Neural cell (in vitro differentiated cells): ENCODE measurements around the gene HK2. TPM values are rescaled to one million over a fixed set of nuclear protein-coding genes. Genes with fewer than 3 reads are reported as not detected.

ENCODE experiments used
- H2AFZ ChIP-seq: fragments of 200-600, 300-800 bp; sonication (generic), shearing (Covaris generic); 2 replicates; pipeline ENCODE4 v1.6.0; 2014; ENCODE audit warnings: low read depth, mild to moderate bottlenecking, antibody characterized with exemption, low read length, moderate library complexity
- H3F3A ChIP-seq: fragments of 200-600 bp; shearing (Covaris generic); 2 replicates; pipeline ENCODE4 v1.6.1; 2016; ENCODE audit warnings: mild to moderate bottlenecking, moderate library complexity, mixed read lengths, antibody characterized with exemption, low read length; ENCODE audit not compliant: insufficient read depth, poor library complexity, severe bottlenecking
- H3K27ac ChIP-seq: fragments of 200-600, 300-800 bp; sonication (generic), shearing (Covaris generic); 2 replicates; pipeline ENCODE4 v1.5.1; 2014; ENCODE audit warnings: mild to moderate bottlenecking, low read length, moderate library complexity
- H3K27me3 ChIP-seq: fragments of 300-800, 200-600 bp; sonication (generic), shearing (Covaris generic); 2 replicates; pipeline ENCODE4 v1.6.0; 2014; ENCODE audit warnings: mild to moderate bottlenecking, low read depth, low read length, moderate library complexity; ENCODE audit not compliant: insufficient read depth
- H3K36me3 ChIP-seq: fragments of 300-800, 200-600 bp; sonication (generic), shearing (Covaris generic); 2 replicates; pipeline ENCODE4 v1.5.1; 2014; ENCODE audit warnings: mild to moderate bottlenecking, antibody characterized with exemption, low read length, moderate library complexity; ENCODE audit not compliant: insufficient read depth
- H3K4me2 ChIP-seq: fragments of 300-800, 200-600 bp; sonication (generic), shearing (Covaris generic); 2 replicates; pipeline ENCODE4 v1.6.0; 2014; ENCODE audit warnings: mild to moderate bottlenecking, low read length
- H3K4me3 ChIP-seq: fragments of 300-800, 200-600 bp; sonication (generic), shearing (Covaris generic); 2 replicates; pipeline ENCODE4 v1.5.1; 2014; ENCODE audit warnings: mild to moderate bottlenecking, low read length, moderate library complexity
- H3K79me2 ChIP-seq: fragments of 200-600 bp; shearing (Covaris generic); replicated peaks from 2 replicates; pipeline ENCODE4 v1.6.0; 2014; ENCODE audit warnings: mild to moderate bottlenecking, low read length, moderate library complexity; ENCODE audit not compliant: insufficient read depth
- H3K9ac ChIP-seq: fragments of 300-800, 200-600 bp; sonication (generic), shearing (Covaris generic); 2 replicates; pipeline ENCODE4 v1.6.1; 2016; ENCODE audit warnings: mild to moderate bottlenecking, low read length, mixed read lengths
- H3K9me2 ChIP-seq: fragments of 200-600 bp; shearing (Covaris generic); 2 replicates; pipeline ENCODE4 v1.6.1; 2016; ENCODE audit warnings: mild to moderate bottlenecking, low read length, mixed read lengths; ENCODE audit not compliant: insufficient read depth
- H3K9me3 ChIP-seq: fragments of 200-600, 300-800 bp; sonication (generic), shearing (Covaris generic); 2 replicates; pipeline ENCODE4 v1.6.1; 2016; ENCODE audit warnings: mild to moderate bottlenecking, mixed run types, low read length, moderate library complexity, mixed read lengths
- H4K20me1 ChIP-seq: fragments of 200-600 bp; shearing (Covaris generic); 2 replicates; pipeline ENCODE4 v1.6.1; 2016; ENCODE audit warnings: mild to moderate bottlenecking, mixed run types; ENCODE audit not compliant: insufficient read depth
- CTCF ChIP-seq: fragments of 450-650 bp; IDR thresholded peaks from 2 replicates; pipeline ENCODE4 v1.5.1; 2014; ENCODE audit warnings: antibody characterized with exemption, mild to moderate bottlenecking, moderate library complexity; ENCODE audit not compliant: poor library complexity, severe bottlenecking
- EP300 ChIP-seq: fragments of 450-650 bp; conservative IDR thresholded peaks from 2 replicates; pipeline ENCODE4 v1.6.1; 2014; ENCODE audit warnings: antibody characterized with exemption, mild to moderate bottlenecking, moderate library complexity; ENCODE audit not compliant: poor library complexity, severe bottlenecking
- EZH2 ChIP-seq: fragments of 200-600, 300-800 bp; shearing (Covaris generic), sonication (generic); IDR thresholded peaks from 2 replicates; pipeline ENCODE4 v1.6.1; 2014; ENCODE audit warnings: antibody characterized with exemption, low read length, borderline replicate concordance, mild to moderate bottlenecking; ENCODE audit not compliant: insufficient read depth, poor library complexity, severe bottlenecking
- MXI1 ChIP-seq: fragments of 450-650 bp; conservative IDR thresholded peaks from 2 replicates; pipeline ENCODE4 v1.6.1; 2014; ENCODE audit warnings: antibody characterized with exemption, mild to moderate bottlenecking; ENCODE audit not compliant: poor library complexity, severe bottlenecking
- POLR2AphosphoS5 ChIP-seq: IDR thresholded peaks from 2 replicates; pipeline ENCODE4 v1.6.1; 2012
- RAD21 ChIP-seq: fragments of 450-650 bp; conservative IDR thresholded peaks from 2 replicates; pipeline ENCODE4 v1.6.1; 2014; ENCODE audit warnings: antibody characterized with exemption, mild to moderate bottlenecking, moderate library complexity
- REST ChIP-seq: IDR thresholded peaks from 2 replicates; pipeline ENCODE4 v1.6.1; 2012; ENCODE audit warnings: borderline replicate concordance
- SMC3 ChIP-seq: fragments of 450-650 bp; conservative IDR thresholded peaks from 2 replicates; pipeline ENCODE4 v1.6.1; 2014; ENCODE audit warnings: antibody characterized with exemption, mild to moderate bottlenecking, moderate library complexity; ENCODE audit not compliant: poor library complexity
- TAF1 ChIP-seq: IDR thresholded peaks from 2 replicates; pipeline ENCODE4 v1.6.1; 2012; ENCODE audit warnings: low read depth
- polyA plus RNA-seq: library from polyadenylated mRNA; depleted of rRNA; stranded (reverse); fragments of >200 nt; gene quantifications from 2 replicates; pipeline ENCODE4 v1.2.3, GENCODE V29; 2014

Gene HK2
- polyA plus RNA-seq, 1 donor from 2014 or later = 0.47 TPM

DNA sequence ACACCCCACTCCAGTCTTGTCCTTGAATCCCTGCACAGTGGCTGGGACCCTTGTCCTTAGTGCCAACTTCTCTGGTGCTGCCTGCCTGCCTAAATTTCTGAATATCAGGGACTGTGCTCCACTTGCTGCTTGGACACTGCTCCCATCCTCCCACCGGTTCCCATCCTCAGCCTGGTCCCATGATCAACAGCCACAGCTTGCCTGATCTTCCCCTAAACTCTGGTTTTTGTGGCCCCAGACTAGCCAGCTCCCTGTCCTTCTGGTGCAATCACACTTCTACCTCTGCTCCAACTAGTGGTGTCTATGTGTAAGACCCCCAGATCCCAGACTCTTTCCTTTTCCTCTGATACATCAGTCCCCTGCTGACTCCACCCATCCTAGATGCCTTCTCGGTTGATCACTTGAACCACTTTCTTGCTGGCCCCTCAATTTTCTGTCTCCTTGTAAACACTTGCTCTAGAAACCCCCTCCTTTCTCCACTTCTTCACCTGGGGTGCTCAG, 87.4 kb downstream of the HK2 start:
- TF ChIP-seq EZH2 = no peak
- TF ChIP-seq RAD21 = no peak
- no peak for TF ChIP-seq REST
- no peak for TF ChIP-seq CTCF
- no peak for TF ChIP-seq EP300
- TF ChIP-seq MXI1 = no peak
- no peak for TF ChIP-seq TAF1
- TF ChIP-seq POLR2AphosphoS5 = no peak
- no peak for TF ChIP-seq SMC3
- Histone ChIP-seq H3K79me2 (no peaks in the 10 kb centered on the region), H2AFZ (no peak overlapping the region), H3F3A (no peaks in the 10 kb centered on the region), H3K27ac (no peak overlapping the region), H3K36me3 (no peaks in the 10 kb centered on the region), H3K27me3 (no peaks in the 10 kb centered on the region), H3K4me2 (no peak overlapping the region), H3K9me3 (no peaks in the 10 kb centered on the region), H4K20me1 (no peaks in the 10 kb centered on the region), H3K9me2 (no peaks in the 10 kb centered on the region), H3K4me3 (no peak overlapping the region), H3K9ac (no peak overlapping the region)

DNA sequence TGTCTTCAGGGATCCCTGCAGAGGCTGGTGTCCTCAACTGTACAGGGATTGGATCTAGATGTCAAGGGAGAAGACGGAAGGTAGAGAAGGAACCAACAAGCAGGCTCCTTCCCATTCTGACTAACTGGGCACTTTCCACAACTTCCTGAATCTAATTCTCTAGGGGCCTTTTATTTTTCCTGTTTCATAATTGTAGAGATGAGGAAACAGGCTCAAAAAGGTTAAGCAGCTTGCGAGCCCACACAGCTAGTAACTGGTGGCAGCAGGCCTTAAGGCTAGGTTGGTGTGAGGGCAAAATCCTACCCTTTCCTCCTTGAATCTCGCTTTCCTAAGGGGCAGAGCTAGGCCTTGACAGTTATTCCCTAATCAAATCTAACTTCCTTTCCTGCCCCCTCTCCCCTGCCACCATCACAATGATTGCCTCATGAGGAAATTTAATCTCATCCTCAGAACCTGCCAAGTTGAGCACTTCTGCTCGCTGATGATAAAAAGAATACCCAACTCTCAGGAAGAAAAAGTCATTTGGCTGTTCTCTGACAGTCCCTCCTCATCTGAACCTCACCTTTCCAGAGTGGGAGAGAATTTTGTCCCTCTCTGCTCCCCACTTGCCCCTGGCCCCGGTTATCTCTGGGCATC, 88.8 kb downstream of the HK2 start:
- Histone ChIP-seq H3K9ac (no peak overlapping the region), H3K9me2 (no peaks in the 10 kb centered on the region), H3K27ac (no peak overlapping the region), H3K4me3 (no peak overlapping the region), H3K27me3 (no peaks in the 10 kb centered on the region), H3K9me3 (no peaks in the 10 kb centered on the region), H3K79me2 (no peaks in the 10 kb centered on the region), H3K4me2 (no peak overlapping the region), H3F3A (no peaks in the 10 kb centered on the region), H4K20me1 (no peaks in the 10 kb centered on the region), H3K36me3 (no peaks in the 10 kb centered on the region), H2AFZ (no peak overlapping the region)
- no peak for TF ChIP-seq TAF1
- TF ChIP-seq EZH2 = no peak
- TF ChIP-seq MXI1 = no peak
- TF ChIP-seq RAD21 = no peak
- no peak for TF ChIP-seq SMC3
- TF ChIP-seq REST = no peak
- TF ChIP-seq EP300 = no peak
- TF ChIP-seq POLR2AphosphoS5 = no peak
- TF ChIP-seq CTCF = no peak
